Measurements from ENCODE around the gene BSDC1. TPM values are rescaled to one million over a fixed set of nuclear protein-coding genes. Genes with fewer than 3 reads are reported as not detected.
A peak's percentile ranks its signal among the peaks of the same experiment; 100 is the strongest.

Gene BSDC1
- total RNA-seq, 6 experiments from 2014 or later: 44.5 to 73.1 (median 62.1) TPM

GRCh38 chr1:32394890-32395432 lies 720 bp upstream of the BSDC1 start:
- TF ChIP-seq POLR2A (IDR thresholded peaks at IDR 0.05): peak; percentile 59
- no peak for TF ChIP-seq CTCF (IDR thresholded peaks at IDR 0.05)
- 3% methylated on average over 6 of the region's 14 CpGs for WGBS (ENCODE audit: insufficient coverage, low coverage, low lambda C conversion rate, missing lambda C conversion rate)
- peak overlapping the region; percentile 44 to 80 (median 77) for H3K4me3 ChIP-seq
- H3K9me3 ChIP-seq: no peaks in the 10 kb centered on the region
- no peaks in the 10 kb centered on the region for H3K27me3 ChIP-seq
- H3K4me1 ChIP-seq: peaks cover 0 to 20% (median 5%) of the 10 kb centered on the region in 4 donors
- DNase-seq (peak in 1 of 3 donors; percentile 30), ATAC-seq (peak; percentile 22 to 41 (median 28))
- intact Hi-C loops (cut with DNase I): no loop called here
- peaks cover 0 to 17% (median 7%) of the 10 kb centered on the region in 4 donors for H3K36me3 ChIP-seq
- H3K27ac ChIP-seq: peak overlapping the region; percentile 93 to 97 (median 96)

GRCh38 chr1:32393832-32394140 lies 455 bp downstream of the BSDC1 start:
- Histone ChIP-seq H3K4me1 (peaks cover 0 to 20% (median 5%) of the 10 kb centered on the region in 4 donors), H3K27ac (peak overlapping the region; percentile 93 to 98 (median 97)), H3K36me3 (peaks cover 0 to 22% (median 9%) of the 10 kb centered on the region in 4 donors), H3K27me3 (no peaks in the 10 kb centered on the region), H3K4me3 (peak overlapping the region; percentile 77 to 96 (median 80)), H3K9me3 (no peaks in the 10 kb centered on the region)
- ATAC-seq (peak; percentile 34 to 50 (median 40)), DNase-seq (peak in 1 of 3 donors; percentile 69)
- under 1% methylated on average over 14 of the region's 15 CpGs for WGBS (ENCODE audit: insufficient coverage, low coverage, low lambda C conversion rate, missing lambda C conversion rate)
- TF ChIP-seq CTCF (IDR thresholded peaks at IDR 0.05) (no peak), POLR2A (IDR thresholded peaks at IDR 0.05) (no peak)
- intact Hi-C loops (cut with DNase I): no loop called here

GRCh38 chr1:32393136-32393535 lies 1.1 kb downstream of the BSDC1 start:
- intact Hi-C loops (cut with DNase I): no loop called here
- ATAC-seq (no peak), DNase-seq (no peak)
- Histone ChIP-seq H3K27me3 (no peaks in the 10 kb centered on the region), H3K4me3 (peak overlapping the region; percentile 77 to 96 (median 80)), H3K36me3 (peaks cover 0 to 29% (median 9%) of the 10 kb centered on the region in 4 donors), H3K27ac (peak overlapping the region; percentile 93 to 98 (median 97)), H3K4me1 (peaks cover 0 to 20% (median 5%) of the 10 kb centered on the region in 4 donors), H3K9me3 (no peaks in the 10 kb centered on the region)
- TF ChIP-seq CTCF (IDR thresholded peaks at IDR 0.05) (no peak), POLR2A (IDR thresholded peaks at IDR 0.05) (no peak)
- WGBS (ENCODE audit: insufficient coverage, low coverage, low lambda C conversion rate, missing lambda C conversion rate): 83% methylated on average over 1 of the region's 1 CpG

- Histone ChIP-seq H3K9me3 (no peaks in the 10 kb centered on the region), H3K4me1 (peaks cover 0 to 20% (median 5%) of the 10 kb centered on the region in 4 donors), H3K27ac (peak overlapping the region; percentile 93 to 98 (median 97)), H3K36me3 (peaks cover 0 to 36% (median 12%) of the 10 kb centered on the region in 4 donors), H3K4me3 (no peak overlapping the region), H3K27me3 (no peaks in the 10 kb centered on the region)
- no peak for ATAC-seq
- DNase-seq: no peak
- no peak for TF ChIP-seq POLR2A (IDR thresholded peaks at IDR 0.05)
- no peak for TF ChIP-seq CTCF (IDR thresholded peaks at IDR 0.05)
- 78% methylated on average over 3 of the region's 3 CpGs for WGBS (ENCODE audit: insufficient coverage, low coverage, low lambda C conversion rate, missing lambda C conversion rate)
- intact Hi-C loops (cut with DNase I): no loop called here
Measured at GRCh38 chr1:32392325-32392724, 1.9 kb downstream of the BSDC1 start.
